H1 (cell line): Measurements from ENCODE around the gene ZNF283. TPM values are rescaled to one million over a fixed set of nuclear protein-coding genes. Genes with fewer than 3 reads are reported as not detected.
A peak's percentile ranks its signal among the peaks of the same experiment; 100 is the strongest.

Experiments
- CTCF ChIA-PET: fragments of 300-600 bp; sonication (Branson Sonifier 250); formaldehyde crosslinking; loops from one replicate; lab custom pipeline; 2021; ENCODE audit not compliant: partially characterized antibody; lab: Charles Lee
- POLR2A ChIA-PET: fragments of 300-600 bp; sonication (Branson Sonifier 250); formaldehyde crosslinking; loops from one replicate; lab custom pipeline; 2021; ENCODE audit warnings: inconsistent platforms; ENCODE audit not compliant: partially characterized antibody; lab: Charles Lee
- DNase-seq, 2 experiments: peaks; one replicate each; pipeline versions ENCODE4 v3.0.0 to v3.0.0-alpha.2; 2010 to 2022; ENCODE audit warnings: low spot score in 2 of 2, low read depth in 1 of 2, mixed read lengths in 1 of 2
- FAIRE-seq: peaks from 2 replicates; lab custom pipeline; 2011; peaks lifted over from hg19 to GRCh38; lab: Jason Lieb, UNC
- H2AFZ ChIP-seq: 2 replicates; pipeline ENCODE4 v1.8.1; 2012; ENCODE audit warnings: low read length, inconsistent platforms
- H2AK5ac ChIP-seq: 2 replicates; pipeline ENCODE4 v1.6.1; 2013; ENCODE audit warnings: low read depth, low read length
- H2BK120ac ChIP-seq: replicated peaks from 2 replicates; pipeline ENCODE3; 2013; ENCODE audit warnings: low read depth, low read length, inconsistent platforms
- H2BK12ac ChIP-seq: 2 replicates; pipeline ENCODE4 v1.6.1; 2013; ENCODE audit warnings: low read depth, low read length
- H2BK15ac ChIP-seq: 2 replicates; pipeline ENCODE4 v1.6.1; 2013; ENCODE audit warnings: low read length
- H2BK20ac ChIP-seq: 2 replicates; pipeline ENCODE4 v1.6.1; 2013; ENCODE audit warnings: low read length
- H2BK5ac ChIP-seq: 2 replicates; pipeline ENCODE4 v1.6.1; 2013; ENCODE audit warnings: low read depth, low read length
- H3K14ac ChIP-seq: 2 replicates; pipeline ENCODE4 v1.6.1; 2013; ENCODE audit warnings: inconsistent platforms; ENCODE audit not compliant: insufficient read length
- H3K18ac ChIP-seq: 2 replicates; pipeline ENCODE4 v1.6.1; 2013; ENCODE audit warnings: low read length; ENCODE audit errors: extremely low read depth
- H3K23ac ChIP-seq: 2 replicates; pipeline ENCODE4 v1.6.1; 2013; ENCODE audit warnings: inconsistent platforms; ENCODE audit not compliant: insufficient read length
- H3K23me2 ChIP-seq: 2 replicates; pipeline ENCODE4 v1.6.1; 2013; ENCODE audit warnings: low read depth, low read length
- H3K27ac ChIP-seq: 2 replicates; pipeline ENCODE4 v1.6.1; 2011; ENCODE audit warnings: low read depth, low read length, inconsistent platforms
- H3K27me3 ChIP-seq, 4 experiments: replicated peaks in 1 of 4; 1 replicate in 1 of 4; 2 replicates in 3 of 4; pipeline versions ENCODE4 v1.6.1 to v1.8.1; 2011 to 2013; ENCODE audit warnings: low read length in 3 of 4, mild to moderate bottlenecking in 3 of 4, inconsistent platforms in 2 of 4, mixed read lengths in 2 of 4, moderate library complexity in 1 of 4; ENCODE audit not compliant: control insufficient read depth in 3 of 4, insufficient read depth in 3 of 4; ENCODE audit errors: extremely low read depth in 1 of 4
- H3K36me3 ChIP-seq, 4 experiments: 2 replicates each; pipeline versions ENCODE4 v1.6.1 to v1.8.1; 2011 to 2013; ENCODE audit warnings: mild to moderate bottlenecking in 4 of 4, low read length in 3 of 4, moderate library complexity in 2 of 4, control low read depth in 1 of 4, inconsistent platforms in 1 of 4; ENCODE audit not compliant: insufficient read depth in 4 of 4, control insufficient read depth in 2 of 4
- H3K4ac ChIP-seq: replicated peaks from 2 replicates; pipeline ENCODE3; 2013; ENCODE audit warnings: low read length, low read depth, mixed read lengths, inconsistent platforms; ENCODE audit not compliant: insufficient read length
- H3K4me1 ChIP-seq, 4 experiments: replicated peaks in 1 of 4; 1 replicate in 1 of 4; 2 replicates in 3 of 4; pipeline versions ENCODE4 v1.6.1 to v1.8.1; 2011 to 2013; ENCODE audit warnings: low read length in 3 of 4, inconsistent platforms in 2 of 4, mixed read lengths in 1 of 4; ENCODE audit not compliant: insufficient read depth in 4 of 4, control insufficient read depth in 3 of 4
- H3K4me2 ChIP-seq, 2 experiments: 2 replicates each; pipeline versions ENCODE4 v1.6.1 to v1.8.1; 2011 to 2013; ENCODE audit warnings: low read depth in 2 of 2, low read length in 2 of 2, control low read depth in 1 of 2, inconsistent platforms in 1 of 2, mild to moderate bottlenecking in 1 of 2; ENCODE audit not compliant: insufficient read depth in 1 of 2
- H3K4me3 ChIP-seq, 4 experiments: fragments of 200-600, 300-600 bp in 1 of 4; sonication (generic), shearing (Covaris generic), sonication (Bioruptor Twin) in 1 of 4; 2 replicates each; pipeline versions ENCODE4 v1.5.1 to v1.8.1; 2011 to 2016; ENCODE audit warnings: low read length in 4 of 4, low read depth in 3 of 4, control low read depth in 2 of 4, inconsistent platforms in 2 of 4, mild to moderate bottlenecking in 2 of 4, mixed read lengths in 1 of 4, moderate library complexity in 1 of 4; ENCODE audit not compliant: insufficient read depth in 2 of 4; ENCODE audit errors: extremely low read depth in 1 of 4
- H3K56ac ChIP-seq: replicated peaks from 2 replicates; pipeline ENCODE3; 2013; ENCODE audit warnings: low read depth, mild to moderate bottlenecking, mixed read lengths, low read length, inconsistent platforms; ENCODE audit not compliant: insufficient read length
- H3K79me1 ChIP-seq: 2 replicates; pipeline ENCODE4 v1.6.1; 2013; ENCODE audit warnings: low read depth, low read length, control low read depth
- H3K79me2 ChIP-seq, 2 experiments: 2 replicates each; pipeline versions ENCODE4 v1.6.1 to v1.8.1; 2012 to 2013; ENCODE audit warnings: low read length in 2 of 2, mild to moderate bottlenecking in 2 of 2, inconsistent platforms in 1 of 2; ENCODE audit not compliant: insufficient read depth in 2 of 2, control insufficient read depth in 1 of 2
- H3K9ac ChIP-seq, 4 experiments: replicated peaks in 1 of 4; 1 replicate in 1 of 4; 2 replicates in 3 of 4; pipeline versions ENCODE4 v1.6.1 to v1.8.1; 2011 to 2013; ENCODE audit warnings: low read depth in 3 of 4, low read length in 3 of 4, control low read depth in 2 of 4, mild to moderate bottlenecking in 2 of 4, moderate library complexity in 2 of 4, inconsistent platforms in 1 of 4; ENCODE audit errors: extremely low read depth in 1 of 4
- H3K9me3 ChIP-seq, 2 experiments: 2 replicates each; pipeline versions ENCODE4 v1.6.1 to v1.8.1; 2012 to 2013; ENCODE audit warnings: mild to moderate bottlenecking in 2 of 2, moderate library complexity in 2 of 2, control low read depth in 1 of 2, inconsistent platforms in 1 of 2, low read depth in 1 of 2, low read length in 1 of 2, mixed read lengths in 1 of 2; ENCODE audit not compliant: insufficient read depth in 2 of 2
- H4K20me1 ChIP-seq, 2 experiments: replicated peaks in 1 of 2; 2 replicates each; pipeline versions ENCODE3 to v1.8.1; 2011 to 2013; ENCODE audit warnings: inconsistent platforms in 2 of 2, low read length in 2 of 2, mild to moderate bottlenecking in 1 of 2; ENCODE audit not compliant: insufficient read depth in 2 of 2, control insufficient read depth in 1 of 2
- H4K5ac ChIP-seq: 2 replicates; pipeline ENCODE4 v1.6.1; 2013; ENCODE audit warnings: low read length, low read depth, mixed read lengths, inconsistent platforms; ENCODE audit not compliant: insufficient read length
- H4K8ac ChIP-seq: 2 replicates; pipeline ENCODE4 v1.8.0; 2013; ENCODE audit warnings: mild to moderate bottlenecking, moderate library complexity, low read length, inconsistent platforms; ENCODE audit not compliant: insufficient read depth; ENCODE audit errors: extremely low read depth
- H4K91ac ChIP-seq: replicated peaks from 2 replicates; pipeline ENCODE3; 2013; ENCODE audit warnings: low read length, mixed read lengths, inconsistent platforms; ENCODE audit not compliant: insufficient read length
- BACH1 ChIP-seq: IDR thresholded peaks from 2 replicates; pipeline ENCODE4 v1.6.1; 2012; ENCODE audit warnings: low read length, improper control_type of control experiment
- CHD2 ChIP-seq: IDR thresholded peaks from 2 replicates; pipeline ENCODE4 v1.6.1; 2012; ENCODE audit warnings: low read length, improper control_type of control experiment
- EZH2 ChIP-seq: fragments of 200-600 bp; sonication (generic); IDR thresholded peaks from 2 replicates; pipeline ENCODE4 v1.7.1; 2012; ENCODE audit warnings: low read depth, mild to moderate bottlenecking, moderate library complexity, low read length, inconsistent platforms; ENCODE audit not compliant: severe bottlenecking
- GTF2F1 ChIP-seq: IDR thresholded peaks from 2 replicates; pipeline ENCODE4 v1.6.1; 2012; ENCODE audit warnings: low read depth, low read length, improper control_type of control experiment, borderline replicate concordance
- RAD21 ChIP-seq, 2 experiments: IDR thresholded peaks in 1 of 2; conservative IDR thresholded peaks in 1 of 2; 2 replicates each; pipeline ENCODE4 v1.6.1; 2011; ENCODE audit warnings: low read depth in 2 of 2, low read length in 2 of 2, improper control_type of control experiment in 1 of 2, inconsistent platforms in 1 of 2, mild to moderate bottlenecking in 1 of 2, moderate library complexity in 1 of 2
- SP2 ChIP-seq: IDR thresholded peaks from 2 replicates; pipeline ENCODE4 v1.6.1; 2012; ENCODE audit warnings: mild to moderate bottlenecking, low read length, inconsistent platforms
- SUZ12 ChIP-seq: fragments of 200-600 bp; sonication (generic); IDR thresholded peaks from 2 replicates; pipeline ENCODE4 v1.6.1; 2012; ENCODE audit warnings: mild to moderate bottlenecking, inconsistent platforms, low read length, moderate library complexity, mixed read lengths
- TAF1 ChIP-seq: IDR thresholded peaks from 2 replicates; pipeline ENCODE4 v1.6.1; 2011; ENCODE audit warnings: mild to moderate bottlenecking, low read depth, low read length
- TCF12 ChIP-seq: IDR thresholded peaks from 2 replicates; pipeline ENCODE4 v1.6.1; 2011; ENCODE audit warnings: low read depth, mild to moderate bottlenecking, low read length
- YY1 ChIP-seq: IDR thresholded peaks from 2 replicates; pipeline ENCODE4 v1.6.1; 2011; ENCODE audit warnings: low read depth, mild to moderate bottlenecking, low read length
- WGBS, 2 experiments: shearing (Covaris generic) in 1 of 2; methylation state at CpG; one replicate each; pipeline versions ENCODE4 v1.1.6 to v1.1.7; 2013 to 2015; ENCODE audit warnings: low lambda C conversion rate in 2 of 2, mixed read lengths in 2 of 2, inconsistent platforms in 1 of 2, low coverage in 1 of 2, missing lambda C conversion rate in 1 of 2; ENCODE audit not compliant: insufficient replicate concordance in 2 of 2, insufficient coverage in 1 of 2, insufficient read length in 1 of 2; ENCODE audit errors: extremely low coverage in 1 of 2, missing lambda C conversion rate in 1 of 2; 5-methylcytosine and 5-hydroxymethylcytosine counted together
- polyA plus RNA-seq, 7 experiments: library from polyadenylated mRNA; depleted of rRNA in 3 of 7; stranded (reverse) in 5 of 7; unstranded in 2 of 7; fragments of >200 nt in 5 of 7; fragments of 200-250 nt in 2 of 7; gene quantifications; 1 replicate in 5 of 7; 2 replicates in 1 of 7; 4 replicates in 1 of 7; pipeline versions ENCODE4 v1.2.1 to v1.2.3, GENCODE V29; 2011 to 2013; ENCODE audit warnings: missing spikeins in 2 of 7, mixed read lengths in 2 of 7
- total RNA-seq: library from RNA; stranded (reverse); fragmentation: NEBNext Ultra II Directional; extraction: Animal tissue kit (Norgen Biotek cat#: 25700); gene quantifications from 2 replicates; pipeline ENCODE4 v1.2.1, GENCODE V29; 2021

Gene ZNF283
- total and polyA plus RNA-seq, 2 of the 8 experiments (the other 6 are each of a cell fraction or from before 2014, with no cell fraction given), result 1.1 to 4.3 TPM

- Histone ChIP-seq H2BK120ac (no peak overlapping the region), H2BK12ac (no peak overlapping the region), H3K9ac (no peak overlapping the region), H3K27me3 (peaks cover 0 to 7% (median 5%) of the 10 kb centered on the region in 4 experiments; a peak in 5 of 7 replicates), H3K4me2 (no peak overlapping the region), H2BK15ac (no peak overlapping the region), H2AFZ (no peak overlapping the region), H2BK20ac (no peak overlapping the region), H3K9me3 (no peaks in the 10 kb centered on the region), H3K23ac (no peak overlapping the region), H4K5ac (no peak overlapping the region), H3K56ac (no peak overlapping the region), H3K27ac (no peak overlapping the region), H3K4me3 (no peak overlapping the region), H2AK5ac (no peak overlapping the region), H3K14ac (no peak overlapping the region), H4K8ac (peak overlapping the region; percentile 9; the same call in 1 of the 2 replicates), H3K79me1 (no peaks in the 10 kb centered on the region; the same call in 1 of the 2 replicates), H3K18ac (no peak overlapping the region), H3K79me2 (no peaks in the 10 kb centered on the region), H3K4me1 (peaks cover 0 to 13% (median 6%) of the 10 kb centered on the region in 4 experiments; a peak in 6 of 7 replicates), H2BK5ac (0 out of 2 replicates have a peak overlapping the region, but pooled peaks have one; percentile 8), H3K23me2 (peaks cover 6% of the 10 kb centered on the region; the same call in 1 of the 2 replicates), H4K20me1 (peaks cover 0 to 4% of the 10 kb centered on the region in 2 experiments), H4K91ac (no peak overlapping the region), H3K36me3 (no peaks in the 10 kb centered on the region), H3K4ac (no peak overlapping the region)
- TF ChIP-seq SUZ12 (no peak), BACH1 (no peak), EZH2 (no peak), SP2 (no peak), TAF1 (no peak), CHD2 (no peak), YY1 (no peak), RAD21 (IDR thresholded peaks at IDR 0.05 in 1 of 2, conservative IDR thresholded peaks at IDR 0.05 in 1 of 2; ENCODE audit: low read depth in 2 of 2, low read length in 2 of 2) (no peak), TCF12 (no peak), GTF2F1 (no peak)
- ChIA-PET POLR2A (interaction anchor here (1.0 kb wide), 1 partner anchor 23 kb away, joined by 3 read pairs; no protein-coding TSS in a partner anchor), CTCF (interaction anchor here (0.6 to 37.0 kb wide), 8 partner anchors 18 to 117 kb away, joined by 3 to 703 read pairs (median 3); partner anchors contain the start of gene SMG9)
- DNase-seq (no peak), FAIRE-seq (no peak)
- WGBS, 2 experiments, result 85% methylated on average over 16 of the region's 16 CpGs; no CpG with 5 or more reads in 1 of the 2 experiments
Observed at GRCh38 chr19:43779147-43779819, 47.8 kb upstream of the ZNF283 start.
